BJ (cell line): ENCODE results near the gene COMMD7. TPM values are rescaled to one million over a fixed set of nuclear protein-coding genes. Genes with fewer than 3 reads are reported as not detected.
"Not testable (repeated sequence)": the region's sequence is repeated elsewhere in the genome, so short reads cannot be mapped to it uniquely, and the experiment has no call there.

Experiments used
- CTCF ChIA-PET: fragments of 350-600 bp; formaldehyde crosslinking; extraction: SDS; loops from one replicate; lab custom pipeline; 2021; ENCODE audit warnings: antibody characterized with exemption, inconsistent platforms; lab: Yijun Ruan, JAX
- POLR2A ChIA-PET: fragments of 300-600 bp; sonication (Branson Sonifier 250); formaldehyde crosslinking; extraction: SDS; loops from one replicate; lab custom pipeline; 2021; ENCODE audit warnings: antibody characterized with exemption; lab: Charles Lee
- DNase-seq: peaks from one replicate; pipeline ENCODE4 v3.0.0-alpha.2; 2011; ENCODE audit warnings: low read depth
- H3K27me3 ChIP-seq: 2 replicates; pipeline ENCODE4 v1.6.0; 2011; ENCODE audit warnings: low read length; ENCODE audit not compliant: control insufficient read depth, insufficient read depth
- H3K36me3 ChIP-seq: 2 replicates; pipeline ENCODE4 v1.5.1; 2011; ENCODE audit warnings: low read length; ENCODE audit not compliant: control insufficient read depth, insufficient read depth
- H3K4me3 ChIP-seq: 2 replicates; pipeline ENCODE4 v1.5.1; 2011; ENCODE audit warnings: low read depth, mild to moderate bottlenecking, control low read depth, low read length
- CTCF ChIP-seq: IDR thresholded peaks from 2 replicates; pipeline ENCODE4 v1.5.1; 2011; ENCODE audit warnings: low read depth, mild to moderate bottlenecking, control low read depth, inconsistent platforms, low read length, moderate library complexity; ENCODE audit not compliant: insufficient read depth
- polyA plus RNA-seq: library from polyadenylated mRNA; depleted of rRNA; stranded (reverse); fragments of >200 nt; gene quantifications from 2 replicates; pipeline ENCODE4 v1.2.3, GENCODE V29; 2011

Gene COMMD7
- polyA plus RNA-seq, 1 experiment: 73.6 TPM

GRCh38 chr20:32702706-32703425, 40.4 kb downstream of the COMMD7 start:
- Histone ChIP-seq H3K27me3 (no peaks in the 10 kb centered on the region), H3K4me3 (no peak overlapping the region), H3K36me3 (peaks cover 14% of the 10 kb centered on the region)
- no peak for DNase-seq
- ChIA-PET POLR2A (interaction anchor here (0.6 kb wide), 1 partner anchor 145 kb away, joined by 3 read pairs; no protein-coding TSS in a partner anchor), CTCF (interaction anchor here (1.0 kb wide), 1 partner anchor 8 kb away, joined by 3 read pairs; no protein-coding TSS in a partner anchor)
- no peak for TF ChIP-seq CTCF

DNA sequence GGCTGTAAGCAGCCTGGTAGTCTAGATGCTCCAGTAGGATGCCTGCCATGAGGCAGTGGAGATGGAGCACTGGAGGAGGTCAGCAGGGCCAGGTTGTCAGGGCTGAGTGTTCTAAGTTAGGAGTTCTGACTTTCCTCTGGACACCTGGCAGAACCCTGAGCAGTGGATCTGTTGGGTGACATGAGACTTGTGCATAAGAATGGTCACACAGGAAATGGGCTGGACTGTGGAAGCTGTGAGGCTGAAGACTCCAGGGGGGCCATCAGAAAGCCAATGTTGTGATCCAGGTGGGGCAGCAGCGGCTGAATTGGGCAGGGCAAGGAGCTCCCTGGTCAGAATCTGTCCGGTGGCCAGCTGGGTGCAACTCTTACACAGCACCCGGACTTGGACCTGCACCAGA, 45.7 kb downstream of the COMMD7 start:
- DNase-seq: no peak
- Histone ChIP-seq H3K27me3 (no peaks in the 10 kb centered on the region), H3K4me3 (no peak overlapping the region), H3K36me3 (peaks cover 2% of the 10 kb centered on the region)
- POLR2A ChIA-PET: no interaction called here
- no peak for TF ChIP-seq CTCF
- CTCF ChIA-PET: interaction anchor here (1.4 kb wide), 2 partner anchors 23 to 81 kb away, joined by 3 to 4 read pairs; partner anchors contain the start of gene C20orf203

DNA sequence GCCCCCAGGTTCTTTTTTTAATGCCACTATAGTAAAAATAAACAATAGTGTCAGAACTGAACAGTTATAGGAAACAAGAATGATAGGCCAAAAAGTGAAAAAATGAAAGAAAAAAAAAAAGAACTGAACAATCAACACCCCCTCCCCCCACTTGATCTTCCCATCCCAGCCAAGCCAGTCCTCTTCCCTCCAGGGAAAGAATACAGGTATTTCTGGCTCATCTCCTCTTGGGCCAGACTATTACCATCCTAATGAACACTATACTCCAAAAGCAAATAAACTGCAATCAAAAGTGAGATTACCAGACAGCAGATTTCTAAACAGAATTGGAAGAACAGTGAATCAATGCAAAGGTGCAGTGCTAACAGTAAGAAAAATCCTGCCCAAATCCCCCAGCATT, 48.2 kb downstream of the COMMD7 start:
- no peak for TF ChIP-seq CTCF
- no peaks in the 10 kb centered on the region for H3K27me3 ChIP-seq
- ChIA-PET POLR2A (no interaction called here), CTCF (no interaction called here)
- no peak overlapping the region for H3K4me3 ChIP-seq
- DNase-seq: no peak
- H3K36me3 ChIP-seq: peaks cover 2% of the 10 kb centered on the region

GRCh38 chr20:32688966-32689365, 54.3 kb downstream of the COMMD7 start:
- DNase-seq, H3K4me3 ChIP-seq, H3K36me3 ChIP-seq, H3K27me3 ChIP-seq, POLR2A ChIA-PET, CTCF ChIA-PET: not testable (repeated sequence)

- ChIA-PET POLR2A (no interaction called here), CTCF (interaction anchor here (1.1 kb wide), 1 partner anchor 13 kb away, joined by 5 read pairs; no protein-coding TSS in a partner anchor)
- Histone ChIP-seq H3K4me3 (no peak overlapping the region), H3K27me3 (no peaks in the 10 kb centered on the region), H3K36me3 (peaks cover 2% of the 10 kb centered on the region)
- no peak for TF ChIP-seq CTCF
- DNase-seq: no peak
These were observed 56.1 kb downstream of the COMMD7 start for GRCh38 chr20:32687180-32687532.
